NOMO-1 treated with DMSO at 0.1 percent for 48 hours (cell line): ENCODE data around the gene UNC119.
"Not testable (repeated sequence)": the region's sequence is repeated elsewhere in the genome, so short reads cannot be mapped to it uniquely, and the experiment has no call there.

Source experiments
- DNase-seq: peaks from one replicate; lab custom pipeline; 2025; ENCODE audit not compliant: unreplicated experiment; lab: John Stamatoyannopoulos, UW

UNC119 gene

GRCh38 chr17:28552176-28552999 is at the start of gene UNC119:
Gene UNC119, minus strand, starts transcription at chr17:28552624. Its CDS starts 67 bp downstream, at chr17:28552557.
- peak; percentile 49 for DNase-seq

- peak; percentile 89 for DNase-seq
These were observed 47.1 kb upstream of the UNC119 start for GRCh38 chr17:28599311-28600184.

GRCh38 chr17:28598799-28599310 is 46.4 kb upstream of the UNC119 start, which contains the start of gene SPAG5:
Gene SPAG5, minus strand, starts transcription at chr17:28599025. Its CDS starts 79 bp downstream, at chr17:28598946.
- DNase-seq, result peak; percentile 93

GRCh38 chr17:28598389-28598788 is 46.0 kb upstream of the UNC119 start:
- DNase-seq, result no peak

- peak; percentile 45 for DNase-seq
These were observed 45.4 kb upstream of the UNC119 start for GRCh38 chr17:28597606-28598383.

GRCh38 chr17:28592260-28592659 is 39.8 kb upstream of the UNC119 start:
- no peak for DNase-seq

GRCh38 chr17:28585851-28586250 is 33.4 kb upstream of the UNC119 start:
- DNase-seq, result no peak

- no peak for DNase-seq
These were observed 32.0 kb upstream of the UNC119 start for GRCh38 chr17:28584434-28584833.

GRCh38 chr17:28582513-28582912 is 30.1 kb upstream of the UNC119 start:
- DNase-seq, result no peak

GRCh38 chr17:28580959-28581358 is 28.5 kb upstream of the UNC119 start:
- no peak for DNase-seq

GRCh38 chr17:28579526-28579925 is 27.1 kb upstream of the UNC119 start:
- no peak for DNase-seq

- DNase-seq, result no peak
These were observed 26.1 kb upstream of the UNC119 start for GRCh38 chr17:28578246-28579195.

- DNase-seq, result no peak
These were observed 25.0 kb upstream of the UNC119 start for GRCh38 chr17:28577466-28577824.

GRCh38 chr17:28576758-28577465 is 24.5 kb upstream of the UNC119 start, which contains the start of gene ALDOC:
Gene ALDOC, minus strand, starts transcription at chr17:28576895. Its CDS starts 1,363 bp downstream, at chr17:28575532.
- peak; percentile 93 for DNase-seq

GRCh38 chr17:28576016-28576415 is 23.6 kb upstream of the UNC119 start:
- DNase-seq, result not testable (repeated sequence)

GRCh38 chr17:28575126-28575795 is 22.8 kb upstream of the UNC119 start:
- no peak for DNase-seq

- DNase-seq, result no peak
These were observed 22.1 kb upstream of the UNC119 start for GRCh38 chr17:28574526-28574925.

GRCh38 chr17:28573966-28574480 is 21.6 kb upstream of the UNC119 start:
- no peak for DNase-seq
